ENCODE data around the gene PITPNM2. TPM values are rescaled to one million over a fixed set of nuclear protein-coding genes. Genes with fewer than 3 reads are reported as not detected.

PITPNM2 gene
- total and polyA plus RNA-seq, 2 experiments from 2014 or later: 0.82 to 3.0 TPM

DNA sequence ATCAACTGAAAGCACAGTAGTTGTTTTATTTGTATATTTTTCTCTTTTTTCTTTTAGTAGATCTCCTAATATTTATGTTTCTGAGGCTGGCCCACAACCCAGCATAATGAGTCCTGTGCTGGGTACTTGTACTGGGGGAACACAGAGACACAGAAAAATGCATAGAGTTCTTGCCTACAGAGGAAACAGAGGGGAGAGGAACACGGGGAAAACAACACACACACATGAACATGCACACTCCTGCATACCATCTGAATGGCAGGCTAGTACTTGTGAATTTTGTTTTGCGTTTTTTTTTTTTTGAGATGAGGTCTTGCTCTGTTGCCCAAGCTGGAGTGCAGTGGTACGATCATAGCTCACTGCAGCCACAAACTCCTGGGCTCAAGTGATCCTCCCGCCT is 21.3 kb downstream of the PITPNM2 start (continued):
- no peak for TF ChIP-seq POLR2AphosphoS5 (IDR thresholded peaks at IDR 0.05; ENCODE audit: low read depth)
- TF ChIP-seq CTCF (conservative IDR thresholded peaks at IDR 0.05; ENCODE audit: low read depth in 2 of 2): no peak
- TF ChIP-seq NANOG (IDR thresholded peaks at IDR 0.05; ENCODE audit: borderline replicate concordance): no peak
- no peak for TF ChIP-seq ZNF114 (CRISPR knock-in tag; IDR thresholded peaks at IDR 0.05)

GRCh38 chr12:123127182-123127495 is 23.8 kb downstream of the PITPNM2 start:
- Histone ChIP-seq H3K36me3 (ENCODE audit: insufficient read depth) (no peaks in the 10 kb centered on the region), H3K4me3 (no peak overlapping the region), H3K4me2 (no peak overlapping the region), H3K79me2 (replicated peaks; ENCODE audit: insufficient read depth) (no peaks in the 10 kb centered on the region), H4K20me1 (replicated peaks; ENCODE audit: insufficient read depth) (no peaks in the 10 kb centered on the region), H3K27ac (ENCODE audit: low read depth) (no peak overlapping the region), H3K27me3 (ENCODE audit: insufficient read depth) (no peaks in the 10 kb centered on the region), H3K4me1 (ENCODE audit: insufficient read depth) (no peaks in the 10 kb centered on the region), H2AFZ (no peak overlapping the region), H3F3A (replicated peaks; ENCODE audit: low read depth) (no peaks in the 10 kb centered on the region), H3K9me2 (ENCODE audit: insufficient read depth) (peaks cover 4% of the 10 kb centered on the region; the same call in 1 of the 2 replicates)
- DNase-seq (ENCODE audit: low spot score) (no peak), ATAC-seq (no peak)
- H3K9me3 Mint-ChIP-seq: no peaks in the 10 kb centered on the region
- H3K27ac Mint-ChIP-seq: no peak overlapping the region
- H3K36me3 Mint-ChIP-seq (ENCODE audit: low read depth): no peaks in the 10 kb centered on the region
- peaks cover 6% of the 10 kb centered on the region; the same call in 2 of the 3 replicates for H3K4me1 Mint-ChIP-seq
- H3K4me3 Mint-ChIP-seq: no peak overlapping the region
- H3K27me3 Mint-ChIP-seq (ENCODE audit: insufficient read depth, low read depth, poor library complexity): peaks cover 7% of the 10 kb centered on the region
- TF ChIP-seq REST (IDR thresholded peaks at IDR 0.05; ENCODE audit: unreplicated experiment) (no peak), EZH2 (IDR thresholded peaks at IDR 0.05; ENCODE audit: low read depth, unreplicated experiment) (no peak), CTCF (conservative IDR thresholded peaks at IDR 0.05; ENCODE audit: low read depth in 2 of 2) (no peak), ZNF462 (CRISPR knock-in tag; IDR thresholded peaks at IDR 0.05) (no peak), ZNF114 (CRISPR knock-in tag; IDR thresholded peaks at IDR 0.05) (no peak), NANOG (IDR thresholded peaks at IDR 0.05; ENCODE audit: borderline replicate concordance) (no peak), POLR2AphosphoS5 (IDR thresholded peaks at IDR 0.05; ENCODE audit: low read depth) (no peak), STAT1 (IDR thresholded peaks at IDR 0.05; ENCODE audit: unreplicated experiment) (no peak), CREB1 (CRISPR knock-in tag; IDR thresholded peaks at IDR 0.05; ENCODE audit: low read depth) (no peak), EZH2phosphoT487 (IDR thresholded peaks at IDR 0.05; ENCODE audit: unreplicated experiment) (no peak)

All from GM23338 (cell line).